K562 (cell line): ENCODE data around the gene TMEM203. TPM values are rescaled to one million over a fixed set of nuclear protein-coding genes. Genes with fewer than 3 reads are reported as not detected.

Experiments used
- AFF4 ChIP-seq: sonication (generic); formaldehyde crosslinking; IDR thresholded peaks from 2 replicates; pipeline ENCODE4 v1.8.0; 2023; ENCODE audit warnings: mild to moderate bottlenecking, missing genetic modification reagents
- ATF6 ChIP-seq: sonication (generic); formaldehyde crosslinking; IDR thresholded peaks from 2 replicates; pipeline ENCODE4 v1.4.0; 2020; ENCODE audit warnings: mild to moderate bottlenecking, missing genetic modification reagents
- E2F5 ChIP-seq: sonication (generic); formaldehyde crosslinking; IDR thresholded peaks from 2 replicates; pipeline ENCODE4 v1.8.0; 2022; ENCODE audit warnings: mild to moderate bottlenecking, missing genetic modification reagents
- FOXM1 ChIP-seq, 2 experiments: fragments of 450-650 bp in 1 of 2; sonication (generic) in 1 of 2; formaldehyde crosslinking in 1 of 2; IDR thresholded peaks; 2 replicates each; pipeline versions ENCODE4 v1.6.1 to v1.9.0; 2017 to 2022; ENCODE audit warnings: low read depth in 2 of 2, mild to moderate bottlenecking in 2 of 2, missing genetic modification reagents in 1 of 2, moderate library complexity in 1 of 2
- FOXO4 ChIP-seq: fragments of 450-650 bp; formaldehyde crosslinking; IDR thresholded peaks from 2 replicates; pipeline ENCODE4 v1.4.0; 2020; ENCODE audit warnings: mild to moderate bottlenecking, moderate library complexity
- GTF2A2 ChIP-seq: IDR thresholded peaks from 2 replicates; pipeline ENCODE4 v1.6.1; 2016; ENCODE audit warnings: mild to moderate bottlenecking, missing genetic modification characterization, missing compliant biosample characterization
- HNRNPL ChIP-seq: fragments of 200-400 bp; formaldehyde crosslinking; IDR thresholded peaks from 2 replicates; pipeline ENCODE4 v1.6.1; 2017; ENCODE audit warnings: low read depth, mild to moderate bottlenecking, low read length
- NR2C1 ChIP-seq, 2 experiments: fragments of 450-650 bp; IDR thresholded peaks; 2 replicates each; pipeline ENCODE4 v1.6.1; 2017; ENCODE audit warnings: mild to moderate bottlenecking in 2 of 2, antibody characterized with exemption in 1 of 2, inconsistent platforms in 1 of 2, missing compliant biosample characterization in 1 of 2, missing genetic modification characterization in 1 of 2
- RB1 ChIP-seq: fragments of 450-650 bp; IDR thresholded peaks from 2 replicates; pipeline ENCODE4 v1.6.1; 2017; ENCODE audit warnings: low read depth, mild to moderate bottlenecking
- SNIP1 ChIP-seq: fragments of 450-650 bp; IDR thresholded peaks from 2 replicates; pipeline ENCODE4 v1.7.1; 2017; ENCODE audit warnings: low read depth, mild to moderate bottlenecking
- ZBTB5 ChIP-seq: fragments of 450-650 bp; IDR thresholded peaks from 2 replicates; pipeline ENCODE4 v1.6.1; 2017; ENCODE audit warnings: antibody characterized with exemption
- ZNF165 ChIP-seq: fragments of 250-450 bp; sonication (Bioruptor Pico); IDR thresholded peaks from 2 replicates; pipeline ENCODE4 v1.4.0; 2020; ENCODE audit warnings: borderline replicate concordance
- ZNF347 ChIP-seq: fragments of 450-650 bp; formaldehyde crosslinking; IDR thresholded peaks from 2 replicates; pipeline ENCODE4 v1.4.0; 2020; ENCODE audit warnings: low read depth, mild to moderate bottlenecking, moderate library complexity
- ZNF586 ChIP-seq: fragments of 450-650 bp; formaldehyde crosslinking; conservative IDR thresholded peaks from 2 replicates; pipeline ENCODE4 v1.4.0; 2020; ENCODE audit warnings: mild to moderate bottlenecking, moderate library complexity
- ZNF785 ChIP-seq: fragments of 250-450 bp; sonication (Bioruptor Pico); IDR thresholded peaks from 2 replicates; pipeline ENCODE4 v1.4.0; 2020; ENCODE audit warnings: mild to moderate bottlenecking
- polyA plus RNA-seq, 8 experiments: library from polyadenylated mRNA; depleted of rRNA in 4 of 8; stranded (reverse) in 5 of 8; unstranded in 3 of 8; fragments of >200 nt; fragmentation: Nextera tagmentation in 2 of 8; fragmentation: Illumina TruSeq in 1 of 8; extraction: Ambion mirVana in 2 of 8; extraction: Trizol in 1 of 8; gene quantifications; 2 replicates each; pipeline versions ENCODE4 v1.2.1 to v1.2.3, GENCODE V29; 2011 to 2014; ENCODE audit warnings: inconsistent platforms in 1 of 8, missing spikeins in 1 of 8
- total RNA-seq, 7 experiments: library from RNA; depleted of rRNA in 6 of 7; stranded (reverse); fragments of >200 nt in 6 of 7; fragmentation: Illumina TruSeq in 2 of 7; extraction: Trizol in 2 of 7; gene quantifications; 2 replicates each; pipeline versions ENCODE4 v1.2.1 to v1.2.3, GENCODE V29; 2011 to 2021; ENCODE audit warnings: low replicate concordance in 1 of 7

The TMEM203 gene
- total and polyA plus RNA-seq, 9 of the 15 experiments (the other 6 are each of a cell fraction or from before 2014, with no cell fraction given): 8.8 to 59.5 (median 37.6) TPM

- TF ChIP-seq NR2C1 (IDR thresholded peaks at IDR 0.05) (no peak), NR2C1 (tag; IDR thresholded peaks at IDR 0.05) (no peak), SNIP1 (no peak), HNRNPL (no peak), ZNF165 (CRISPR knock-in tag) (no peak), FOXM1 (IDR thresholded peaks at IDR 0.05; ENCODE audit: low read depth) (peak; percentile 100), FOXM1 (CRISPR knock-in tag; IDR thresholded peaks at IDR 0.05; ENCODE audit: low read depth) (peak; percentile 100), E2F5 (CRISPR knock-in tag) (0 out of 2 replicates have a peak, but pooled peaks have one; percentile 22), ZNF347 (CRISPR knock-in tag) (no peak), GTF2A2 (tag) (peak; percentile 96), FOXO4 (peak; percentile 64; the same call in 1 of the 2 replicates), ZNF785 (CRISPR knock-in tag) (no peak), ZNF586 (CRISPR knock-in tag) (no peak), RB1 (peak; percentile 94), AFF4 (peak; percentile 99), ATF6 (CRISPR knock-in tag) (no peak), ZBTB5 (no peak)
Observed at GRCh38 chr9:137240841-137241489, 35.5 kb upstream of the TMEM203 start, which contains the start of gene TUBB4B (continued).
